Fibroblast of lung (primary cell): ENCODE results near the gene KCNJ9.

Experiments
- CTCF ChIP-seq, 2 donors: IDR thresholded peaks in 1 of 2; conservative IDR thresholded peaks in 1 of 2; 1 replicate in 1 of 2; 2 replicates in 1 of 2; pipeline ENCODE4 v1.5.1; 2011 to 2012; ENCODE audit warnings: low read length in 2 of 2, control low read depth in 1 of 2, inconsistent platforms in 1 of 2, low read depth in 1 of 2, mild to moderate bottlenecking in 1 of 2
- EZH2 ChIP-seq: IDR thresholded peaks from 2 replicates; pipeline ENCODE4 v1.5.1; 2012; ENCODE audit warnings: low read length, control low read depth, mild to moderate bottlenecking; ENCODE audit errors: missing control alignments

- TF ChIP-seq CTCF (conservative IDR thresholded peaks at IDR 0.05 in 1 of 2, IDR thresholded peaks at IDR 0.05 in 1 of 2; ENCODE audit: low read depth in 1 of 2, low read length in 2 of 2) (no peak), EZH2 (no peak)
These were observed 49.0 kb upstream of the KCNJ9 start for GRCh38 chr1:160032165-160032820.
